Suprapubic skin (tissue), 4 donors: ENCODE results near the gene COMMD7. TPM values are rescaled to one million over a fixed set of nuclear protein-coding genes. Genes with fewer than 3 reads are reported as not detected.
"Not testable (repeated sequence)": the region's sequence is repeated elsewhere in the genome, so short reads cannot be mapped to it uniquely, and the experiment has no call there.

Experiments
- DNase-seq, 2 donors: peaks; one replicate each; pipeline ENCODE4 v3.0.0-alpha.2; 2019; ENCODE audit warnings: low spot score in 2 of 2
- H3K27ac ChIP-seq: fragments of 200-600 bp; sonication (generic); one replicate; pipeline ENCODE4 v1.5.1; 2019
- H3K27me3 ChIP-seq: fragments of 200-600 bp; sonication (generic); one replicate; pipeline ENCODE4 v1.5.1; 2019
- H3K36me3 ChIP-seq: fragments of 200-600 bp; sonication (generic); one replicate; pipeline ENCODE4 v1.5.1; 2019
- H3K4me1 ChIP-seq: fragments of 200-600 bp; sonication (generic); one replicate; pipeline ENCODE4 v1.5.1; 2019
- H3K4me3 ChIP-seq: fragments of 200-600 bp; sonication (generic); one replicate; pipeline ENCODE4 v1.5.1; 2019; ENCODE audit warnings: mild to moderate bottlenecking
- H3K9me3 ChIP-seq: fragments of 200-600 bp; sonication (generic); one replicate; pipeline ENCODE4 v1.5.1; 2019
- CTCF ChIP-seq, 2 donors: fragments of 200-600 bp in 1 of 2; fragments of 450-650 bp in 1 of 2; sonication (generic) in 1 of 2; IDR thresholded peaks; one replicate each; pipeline ENCODE4 v1.5.1; 2016 to 2019; ENCODE audit warnings: antibody characterized with exemption in 2 of 2, mild to moderate bottlenecking in 1 of 2, moderate library complexity in 1 of 2
- EP300 ChIP-seq: sonication (generic); formaldehyde crosslinking; IDR thresholded peaks from one replicate; pipeline ENCODE4 v1.6.1; 2017; ENCODE audit warnings: antibody characterized with exemption
- POLR2A ChIP-seq, 2 donors: fragments of 450-650 bp; IDR thresholded peaks; one replicate each; pipeline ENCODE4 v1.6.1; 2017; ENCODE audit warnings: antibody characterized with exemption in 2 of 2, mild to moderate bottlenecking in 2 of 2, moderate library complexity in 2 of 2
- POLR2AphosphoS5 ChIP-seq, 3 donors: sonication (generic); formaldehyde crosslinking; IDR thresholded peaks; one replicate each; pipeline ENCODE4 v1.6.1; 2017; ENCODE audit warnings: antibody characterized with exemption in 3 of 3
- WGBS: methylation state at CpG from one replicate; pipeline ENCODE4 v1.1.5; 2018; 5-methylcytosine and 5-hydroxymethylcytosine counted together
- total RNA-seq, 4 donors: library from RNA; depleted of rRNA; stranded (reverse); fragments of >200 nt; gene quantifications; one replicate each; pipeline ENCODE4 v1.1.0, GENCODE V29; 2016

The COMMD7 gene
- total RNA-seq, 4 donors from 2014 or later, result 13.3 to 17.5 (median 15.6) TPM

- TF ChIP-seq POLR2AphosphoS5 (IDR thresholded peaks at IDR 0.05) (no peak), EP300 (no peak), CTCF (IDR thresholded peaks at IDR 0.05) (no peak), POLR2A (IDR thresholded peaks at IDR 0.05) (no peak)
- WGBS, result 54% methylated on average over 7 of the region's 7 CpGs
- Histone ChIP-seq H3K27me3 (no peaks in the 10 kb centered on the region), H3K36me3 (peaks cover 27% of the 10 kb centered on the region), H3K27ac (no peak overlapping the region), H3K9me3 (no peaks in the 10 kb centered on the region), H3K4me3 (no peak overlapping the region), H3K4me1 (peaks cover 13% of the 10 kb centered on the region)
- no peak for DNase-seq
Measured at GRCh38 chr20:32727683-32728082, 15.6 kb downstream of the COMMD7 start.

GRCh38 chr20:32718749-32719348 is 24.4 kb downstream of the COMMD7 start:
- WGBS, result 84% methylated on average over 3 of the region's 3 CpGs
- TF ChIP-seq EP300 (no peak), POLR2AphosphoS5 (IDR thresholded peaks at IDR 0.05) (no peak), CTCF (IDR thresholded peaks at IDR 0.05) (no peak), POLR2A (IDR thresholded peaks at IDR 0.05) (no peak)
- Histone ChIP-seq H3K36me3 (peaks cover 42% of the 10 kb centered on the region), H3K4me3 (no peak overlapping the region), H3K27ac (no peak overlapping the region), H3K27me3 (no peaks in the 10 kb centered on the region), H3K9me3 (no peaks in the 10 kb centered on the region), H3K4me1 (peaks cover 3% of the 10 kb centered on the region)
- DNase-seq, result no peak

GRCh38 chr20:32711346-32711745 is 31.9 kb downstream of the COMMD7 start:
- WGBS, result 91% methylated on average over 4 of the region's 4 CpGs
- H3K9me3 ChIP-seq, result no peaks in the 10 kb centered on the region
- H3K27ac ChIP-seq, result no peak overlapping the region
- H3K4me3 ChIP-seq, result no peak overlapping the region
- no peak for TF ChIP-seq POLR2AphosphoS5 (IDR thresholded peaks at IDR 0.05)
- no peak for TF ChIP-seq EP300
- no peak for TF ChIP-seq POLR2A (IDR thresholded peaks at IDR 0.05)
- no peak for TF ChIP-seq CTCF (IDR thresholded peaks at IDR 0.05)
- DNase-seq, result no peak
- no peaks in the 10 kb centered on the region for H3K27me3 ChIP-seq
- peaks cover 22% of the 10 kb centered on the region for H3K36me3 ChIP-seq
- peaks cover 3% of the 10 kb centered on the region for H3K4me1 ChIP-seq

GRCh38 chr20:32709632-32710121 is 33.6 kb downstream of the COMMD7 start:
- Histone ChIP-seq H3K4me3 (no peak overlapping the region), H3K9me3 (no peaks in the 10 kb centered on the region), H3K27me3 (no peaks in the 10 kb centered on the region), H3K36me3 (peaks cover 33% of the 10 kb centered on the region), H3K4me1 (peaks cover 3% of the 10 kb centered on the region), H3K27ac (no peak overlapping the region)
- no peak for DNase-seq
- no peak for TF ChIP-seq POLR2A (IDR thresholded peaks at IDR 0.05)
- TF ChIP-seq CTCF (IDR thresholded peaks at IDR 0.05), result no peak
- TF ChIP-seq EP300, result no peak
- no peak for TF ChIP-seq POLR2AphosphoS5 (IDR thresholded peaks at IDR 0.05)
- 92% methylated on average over 5 of the region's 5 CpGs for WGBS

- not testable (repeated sequence) for H3K27ac ChIP-seq, H3K4me1 ChIP-seq, H3K27me3 ChIP-seq, H3K4me3 ChIP-seq, DNase-seq, H3K9me3 ChIP-seq
- peaks cover 33% of the 10 kb centered on the region for H3K36me3 ChIP-seq
- WGBS, result 88% methylated on average over 15 of the region's 15 CpGs
Measured at GRCh38 chr20:32709029-32709631, 34.1 kb downstream of the COMMD7 start.
